Measurements from ENCODE around the gene PLXNA4. TPM values are rescaled to one million over a fixed set of nuclear protein-coding genes. Genes with fewer than 3 reads are reported as not detected.

Gene PLXNA4
- total and polyA plus RNA-seq, 3 donors from 2014 or later: 3.4 to 5.5 (median 3.8) TPM

- no peak for DNase-seq
- no peaks in the 10 kb centered on the region for H3K27me3 ChIP-seq
- no peak overlapping the region for H3K4me3 ChIP-seq
- no peaks in the 10 kb centered on the region for H3K36me3 ChIP-seq (ENCODE audit: low read depth, missing control alignments)
- WGBS, 2 donors: 80 to 84% methylated on average over 1 of the region's 1 CpG
- intact Hi-C loops (cut with DNase I; ENCODE audit: low total_unique reads): no loop called here
- no peak overlapping the region for H3K27ac ChIP-seq
- no peaks in the 10 kb centered on the region for H3K9me3 ChIP-seq
- TF ChIP-seq, protein P1, sequence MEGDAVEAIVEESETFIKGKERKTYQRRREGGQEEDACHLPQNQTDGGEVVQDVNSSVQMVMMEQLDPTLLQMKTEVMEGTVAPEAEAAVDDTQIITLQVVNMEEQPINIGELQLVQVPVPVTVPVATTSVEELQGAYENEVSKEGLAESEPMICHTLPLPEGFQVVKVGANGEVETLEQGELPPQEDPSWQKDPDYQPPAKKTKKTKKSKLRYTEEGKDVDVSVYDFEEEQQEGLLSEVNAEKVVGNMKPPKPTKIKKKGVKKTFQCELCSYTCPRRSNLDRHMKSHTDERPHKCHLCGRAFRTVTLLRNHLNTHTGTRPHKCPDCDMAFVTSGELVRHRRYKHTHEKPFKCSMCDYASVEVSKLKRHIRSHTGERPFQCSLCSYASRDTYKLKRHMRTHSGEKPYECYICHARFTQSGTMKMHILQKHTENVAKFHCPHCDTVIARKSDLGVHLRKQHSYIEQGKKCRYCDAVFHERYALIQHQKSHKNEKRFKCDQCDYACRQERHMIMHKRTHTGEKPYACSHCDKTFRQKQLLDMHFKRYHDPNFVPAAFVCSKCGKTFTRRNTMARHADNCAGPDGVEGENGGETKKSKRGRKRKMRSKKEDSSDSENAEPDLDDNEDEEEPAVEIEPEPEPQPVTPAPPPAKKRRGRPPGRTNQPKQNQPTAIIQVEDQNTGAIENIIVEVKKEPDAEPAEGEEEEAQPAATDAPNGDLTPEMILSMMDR (IDR thresholded peaks at IDR 0.05): no peak
- TF ChIP-seq POLR2A (IDR thresholded peaks at IDR 0.05): no peak
- peaks cover 6% of the 10 kb centered on the region for H3K4me1 ChIP-seq
Measured at GRCh38 chr7:132476541-132476940, 99.7 kb downstream of the PLXNA4 start.

DNA sequence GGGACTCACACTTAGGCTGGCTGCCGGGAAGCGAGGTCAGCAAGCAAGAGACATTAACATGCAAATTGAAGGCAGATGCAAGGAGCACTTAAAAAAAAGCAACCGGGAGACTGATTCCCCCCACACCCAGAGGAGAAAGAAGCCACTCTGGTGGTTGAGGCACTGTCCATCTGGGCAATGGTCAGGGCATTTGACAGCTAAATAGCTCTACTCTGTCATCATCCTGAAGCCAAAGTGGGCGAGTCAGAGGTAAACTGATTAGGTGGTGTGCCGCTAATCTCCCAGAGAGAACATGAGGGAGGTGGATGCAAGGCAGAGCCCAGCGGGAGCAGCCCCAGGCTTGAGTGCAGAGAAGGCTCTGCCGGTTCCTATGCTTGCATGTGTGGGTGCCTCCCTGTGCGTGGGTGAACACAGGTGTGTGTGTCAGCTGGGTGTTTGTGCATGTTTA is 100.6 kb downstream of the PLXNA4 start:
- H3K4me1 ChIP-seq: peaks cover 4% of the 10 kb centered on the region

GRCh38 chr7:132475037-132475668 is 101.1 kb downstream of the PLXNA4 start:
- WGBS, 2 donors: 53 to 62% methylated on average over 8 of the region's 8 CpGs

More for the DNA sequence above, 100.6 kb downstream of the PLXNA4 start:
- TF ChIP-seq, protein P1 (IDR thresholded peaks at IDR 0.05): no peak
- no peak for TF ChIP-seq POLR2A (IDR thresholded peaks at IDR 0.05)
- Histone ChIP-seq H3K27ac (no peak overlapping the region), H3K27me3 (no peaks in the 10 kb centered on the region), H3K4me3 (no peak overlapping the region), H3K36me3 (ENCODE audit: low read depth, missing control alignments) (no peaks in the 10 kb centered on the region), H3K9me3 (no peaks in the 10 kb centered on the region)
- DNase-seq: no peak
- WGBS, 2 donors: 73 to 78% methylated on average over 8 of the region's 8 CpGs
- intact Hi-C loops (cut with DNase I; ENCODE audit: low total_unique reads): no loop called here

GRCh38 chr7:132472463-132473120 is 103.7 kb downstream of the PLXNA4 start:
- intact Hi-C loops (cut with DNase I; ENCODE audit: low total_unique reads): no loop called here
- WGBS, 2 donors: 67 to 70% methylated on average over 10 of the region's 10 CpGs
- peak; percentile 33 for DNase-seq

More at GRCh38 chr7:132475037-132475668, 101.1 kb downstream of the PLXNA4 start:
- Histone ChIP-seq H3K9me3 (no peaks in the 10 kb centered on the region), H3K4me1 (peaks cover 3% of the 10 kb centered on the region), H3K36me3 (ENCODE audit: low read depth, missing control alignments) (no peaks in the 10 kb centered on the region), H3K27me3 (no peaks in the 10 kb centered on the region), H3K4me3 (no peak overlapping the region), H3K27ac (no peak overlapping the region)
- TF ChIP-seq, protein P1 (IDR thresholded peaks at IDR 0.05): no peak
- no peak for TF ChIP-seq POLR2A (IDR thresholded peaks at IDR 0.05)
- intact Hi-C loops (cut with DNase I; ENCODE audit: low total_unique reads): no loop called here
- no peak for DNase-seq

More at GRCh38 chr7:132472463-132473120, 103.7 kb downstream of the PLXNA4 start:
- Histone ChIP-seq H3K27ac (no peak overlapping the region), H3K36me3 (ENCODE audit: low read depth, missing control alignments) (no peaks in the 10 kb centered on the region), H3K4me3 (no peak overlapping the region), H3K4me1 (peaks cover 3% of the 10 kb centered on the region), H3K9me3 (no peaks in the 10 kb centered on the region), H3K27me3 (no peaks in the 10 kb centered on the region)
- TF ChIP-seq, protein P1 (IDR thresholded peaks at IDR 0.05): no peak
- TF ChIP-seq POLR2A (IDR thresholded peaks at IDR 0.05): no peak
